WI38 (cell line): ENCODE data around the gene SEC22A.

Source experiments
- H3K4me3 ChIP-seq: 2 replicates; pipeline ENCODE4 v1.5.1; 2011; ENCODE audit warnings: low read depth, mild to moderate bottlenecking, control low read depth, low read length
- CTCF ChIP-seq: IDR thresholded peaks from 2 replicates; pipeline ENCODE4 v1.5.1; 2012; ENCODE audit warnings: low read depth, mild to moderate bottlenecking, control low read depth, low read length

SEC22A gene

GRCh38 chr3:123157209-123157597 is 44.5 kb upstream of the SEC22A start:
- H3K4me3 ChIP-seq = no peak overlapping the region
- no peak for TF ChIP-seq CTCF

- no peak for TF ChIP-seq CTCF
- H3K4me3 ChIP-seq = no peak overlapping the region
These were observed 44.0 kb upstream of the SEC22A start for GRCh38 chr3:123157598-123158287.

GRCh38 chr3:123158330-123158729 is 43.4 kb upstream of the SEC22A start:
- no peak overlapping the region for H3K4me3 ChIP-seq
- no peak for TF ChIP-seq CTCF

- no peak overlapping the region for H3K4me3 ChIP-seq
- TF ChIP-seq CTCF = no peak
These were observed 42.8 kb upstream of the SEC22A start for GRCh38 chr3:123158899-123159390.

- H3K4me3 ChIP-seq = no peak overlapping the region
- no peak for TF ChIP-seq CTCF
These were observed 41.7 kb upstream of the SEC22A start for GRCh38 chr3:123159926-123160635.

- TF ChIP-seq CTCF = no peak
- no peak overlapping the region for H3K4me3 ChIP-seq
These were observed 40.6 kb upstream of the SEC22A start for GRCh38 chr3:123161167-123161566.

- TF ChIP-seq CTCF = no peak
- H3K4me3 ChIP-seq = no peak overlapping the region
These were observed 38.6 kb upstream of the SEC22A start for GRCh38 chr3:123163141-123163540.
